ENCODE results near the gene GLIS1.

DNA sequence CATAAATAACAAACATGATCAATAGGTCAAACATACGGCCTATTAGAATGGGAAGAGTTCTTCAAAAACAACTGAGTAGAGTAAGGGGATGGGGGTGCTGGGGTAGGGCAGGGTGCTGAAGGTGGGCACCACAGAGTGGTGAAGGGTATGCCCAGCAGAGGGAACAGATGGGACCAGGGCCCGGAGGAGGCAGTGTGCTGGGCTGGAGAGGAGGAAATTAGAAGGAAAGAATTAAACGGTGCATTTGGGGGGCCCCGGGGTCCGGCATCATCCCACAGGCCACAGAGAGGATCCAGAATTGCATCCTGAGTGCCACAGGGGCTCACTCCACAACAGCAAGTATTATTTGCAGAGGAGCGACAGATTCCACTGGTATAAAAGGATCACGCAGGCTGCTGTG is 94.5 kb downstream of the GLIS1 start:
- TF ChIP-seq, protein P1, sequence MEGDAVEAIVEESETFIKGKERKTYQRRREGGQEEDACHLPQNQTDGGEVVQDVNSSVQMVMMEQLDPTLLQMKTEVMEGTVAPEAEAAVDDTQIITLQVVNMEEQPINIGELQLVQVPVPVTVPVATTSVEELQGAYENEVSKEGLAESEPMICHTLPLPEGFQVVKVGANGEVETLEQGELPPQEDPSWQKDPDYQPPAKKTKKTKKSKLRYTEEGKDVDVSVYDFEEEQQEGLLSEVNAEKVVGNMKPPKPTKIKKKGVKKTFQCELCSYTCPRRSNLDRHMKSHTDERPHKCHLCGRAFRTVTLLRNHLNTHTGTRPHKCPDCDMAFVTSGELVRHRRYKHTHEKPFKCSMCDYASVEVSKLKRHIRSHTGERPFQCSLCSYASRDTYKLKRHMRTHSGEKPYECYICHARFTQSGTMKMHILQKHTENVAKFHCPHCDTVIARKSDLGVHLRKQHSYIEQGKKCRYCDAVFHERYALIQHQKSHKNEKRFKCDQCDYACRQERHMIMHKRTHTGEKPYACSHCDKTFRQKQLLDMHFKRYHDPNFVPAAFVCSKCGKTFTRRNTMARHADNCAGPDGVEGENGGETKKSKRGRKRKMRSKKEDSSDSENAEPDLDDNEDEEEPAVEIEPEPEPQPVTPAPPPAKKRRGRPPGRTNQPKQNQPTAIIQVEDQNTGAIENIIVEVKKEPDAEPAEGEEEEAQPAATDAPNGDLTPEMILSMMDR (conservative IDR thresholded peaks at IDR 0.05) = no peak
- no peak for TF ChIP-seq EZH2 (IDR thresholded peaks at IDR 0.05; ENCODE audit: low read depth)

All from PC-9 (cell line).